K562 (cell line): ENCODE data around the gene ANO6. TPM values are rescaled to one million over a fixed set of nuclear protein-coding genes. Genes with fewer than 3 reads are reported as not detected.

Experiments
- ATAC-seq: fragments of 200-7000 bp; cut with Tn5 transposase; 3 replicates; pipeline ENCODE4 v1.9.1; 2020; ENCODE audit warnings: moderate library complexity
- BruUV-seq: library from RNA; stranded (reverse); fragments of 400-500 nt; replicated peaks from 2 replicates; lab custom pipeline; 2021; lab: Mats Ljungman, UMichigan
- CTCF ChIA-PET: fragments of 300-600 bp; formaldehyde crosslinking; extraction: SDS; loops from one replicate; lab custom pipeline; 2021; ENCODE audit warnings: low intra/inter-chr PET ratio; lab: Yijun Ruan, JAX
- POLR2A ChIA-PET: fragments of 300-600, 350-650 bp; sonication (Branson Sonifier 250); formaldehyde crosslinking; extraction: SDS; loops from one replicate; lab custom pipeline; 2021; ENCODE audit warnings: antibody characterized with exemption, inconsistent platforms; lab: Yijun Ruan, JAX
- DNase-seq, 4 experiments: peaks; one replicate each; pipeline versions ENCODE4 v3.0.0 to v3.0.0-alpha.2; 2011 to 2018; ENCODE audit warnings: low spot score in 3 of 4, mixed read lengths in 3 of 4; ENCODE audit errors: extremely low read depth in 1 of 4
- FAIRE-seq: peaks from 2 replicates; lab custom pipeline; 2011; peaks lifted over from hg19 to GRCh38; lab: Jason Lieb, UNC
- H2AFZ ChIP-seq: 2 replicates; pipeline ENCODE4 v1.6.0; 2011; ENCODE audit warnings: low read depth, low read length, control low read depth, inconsistent platforms
- H3K27ac ChIP-seq: fragments of 200-600 bp; 3 replicates; pipeline ENCODE4 v1.8.0; 2011; ENCODE audit warnings: low read depth, mild to moderate bottlenecking, control low read depth, inconsistent platforms, low read length, moderate library complexity, mixed read lengths; ENCODE audit errors: extremely low read depth
- H3K27me3 ChIP-seq, 2 experiments: fragments of 300-600 bp in 1 of 2; 2 replicates in 1 of 2; 3 replicates in 1 of 2; pipeline versions ENCODE4 v1.6.0 to v1.8.0; 2011; ENCODE audit warnings: inconsistent platforms in 2 of 2, low read length in 2 of 2, mild to moderate bottlenecking in 1 of 2, mixed read lengths in 1 of 2, moderate library complexity in 1 of 2; ENCODE audit not compliant: control insufficient read depth in 2 of 2, insufficient read depth in 2 of 2
- H3K36me3 ChIP-seq: fragments of 300-600 bp; 3 replicates; pipeline ENCODE4 v1.8.0; 2011; ENCODE audit warnings: mild to moderate bottlenecking, low read length, inconsistent platforms; ENCODE audit not compliant: control insufficient read depth, insufficient read depth
- H3K4me1 ChIP-seq, 2 experiments: fragments of 200-600 bp in 1 of 2; replicated peaks in 1 of 2; 2 replicates in 1 of 2; 3 replicates in 1 of 2; pipeline versions ENCODE4 v1.5.1 to v1.8.0; 2011; ENCODE audit warnings: inconsistent platforms in 2 of 2, low read length in 2 of 2, mild to moderate bottlenecking in 1 of 2, mixed read lengths in 1 of 2, moderate library complexity in 1 of 2; ENCODE audit not compliant: control insufficient read depth in 2 of 2, insufficient read depth in 2 of 2
- H3K4me2 ChIP-seq: 2 replicates; pipeline ENCODE4 v1.6.1; 2011; ENCODE audit warnings: low read length, control low read depth, inconsistent platforms, mixed read lengths; ENCODE audit not compliant: insufficient read depth
- H3K4me3 ChIP-seq: fragments of 200-600 bp; sonication (generic), shearing (Covaris generic); 2 replicates; pipeline ENCODE4 v1.5.1; 2016; ENCODE audit warnings: control low read depth, inconsistent platforms
- H3K79me2 ChIP-seq: fragments of 200-600 bp; 3 replicates; pipeline ENCODE4 v1.8.0; 2011; ENCODE audit warnings: low read length, inconsistent platforms; ENCODE audit not compliant: control insufficient read depth, insufficient read depth
- H3K9ac ChIP-seq, 2 experiments: 2 replicates each; pipeline versions ENCODE4 v1.6.0 to v1.6.1; 2011; ENCODE audit warnings: low read depth in 2 of 2, low read length in 2 of 2, control low read depth in 1 of 2, inconsistent platforms in 1 of 2, mild to moderate bottlenecking in 1 of 2, mixed read lengths in 1 of 2; ENCODE audit not compliant: insufficient read depth in 1 of 2
- H3K9me1 ChIP-seq: one replicate; pipeline ENCODE4 v1.6.0; 2011; ENCODE audit warnings: inconsistent platforms, mild to moderate bottlenecking, low read length, moderate library complexity; ENCODE audit not compliant: control insufficient read depth, insufficient read depth
- H3K9me3 ChIP-seq: replicated peaks from 2 replicates; pipeline ENCODE4 v1.5.1; 2011; ENCODE audit warnings: low read depth, low read length, inconsistent platforms; ENCODE audit not compliant: control insufficient read depth, insufficient read depth
- H4K20me1 ChIP-seq: replicated peaks from 2 replicates; pipeline ENCODE4 v1.6.1; 2011; ENCODE audit warnings: low read length, inconsistent platforms, mixed read lengths; ENCODE audit not compliant: control insufficient read depth, insufficient read depth
- ATF1 ChIP-seq, 2 experiments: fragments of 450-650 bp in 1 of 2; IDR thresholded peaks; 2 replicates each; pipeline ENCODE4 v1.6.1; 2016; ENCODE audit warnings: missing compliant biosample characterization in 1 of 2, missing genetic modification characterization in 1 of 2
- CGGBP1 ChIP-seq: fragments of 250-450 bp; sonication (Bioruptor Pico); IDR thresholded peaks from 2 replicates; pipeline ENCODE4 v1.9.0; 2021; ENCODE audit warnings: mild to moderate bottlenecking
- ETS1 ChIP-seq: conservative IDR thresholded peaks from 2 replicates; pipeline ENCODE4 v1.6.1; 2011; ENCODE audit warnings: low read depth, mild to moderate bottlenecking, low read length; ENCODE audit not compliant: control insufficient read depth
- GTF3C2 ChIP-seq: IDR thresholded peaks from 3 replicates; pipeline ENCODE4 v1.6.1; 2011; ENCODE audit warnings: borderline replicate concordance, mild to moderate bottlenecking, moderate library complexity; ENCODE audit not compliant: insufficient read length; ENCODE audit errors: extremely low read depth
- ILF3 ChIP-seq: fragments of 450-650 bp; IDR thresholded peaks from 2 replicates; pipeline ENCODE4 v1.6.1; 2018; ENCODE audit warnings: antibody characterized with exemption, mild to moderate bottlenecking, moderate library complexity, borderline replicate concordance
- NFRKB ChIP-seq: fragments of 450-650 bp; IDR thresholded peaks from 2 replicates; pipeline ENCODE4 v1.6.1; 2016; ENCODE audit warnings: low read depth
- POLR2G ChIP-seq: fragments of 200-400 bp; formaldehyde crosslinking; IDR thresholded peaks from 2 replicates; pipeline ENCODE4 v1.6.1; 2017; ENCODE audit warnings: low read depth, mild to moderate bottlenecking, antibody characterized with exemption, low read length, moderate library complexity
- PYGO2 ChIP-seq: fragments of 450-650 bp; IDR thresholded peaks from 2 replicates; pipeline ENCODE4 v1.6.1; 2016; ENCODE audit warnings: mild to moderate bottlenecking, missing genetic modification characterization, moderate library complexity, missing compliant biosample characterization
- SMARCE1 ChIP-seq: fragments of 450-650 bp; IDR thresholded peaks from 2 replicates; pipeline ENCODE4 v1.7.1; 2016; ENCODE audit warnings: mild to moderate bottlenecking
- USF2 ChIP-seq: sonication (generic); formaldehyde crosslinking; IDR thresholded peaks from 2 replicates; pipeline ENCODE4 v1.5.0; 2020; ENCODE audit warnings: missing genetic modification reagents
- ZNF347 ChIP-seq: fragments of 450-650 bp; formaldehyde crosslinking; IDR thresholded peaks from 2 replicates; pipeline ENCODE4 v1.4.0; 2020; ENCODE audit warnings: low read depth, mild to moderate bottlenecking, moderate library complexity
- ZNF436 ChIP-seq: fragments of 250-450, 450-650 bp; sonication (Bioruptor Pico); formaldehyde crosslinking; IDR thresholded peaks from 2 replicates; pipeline ENCODE4 v1.7.0; 2020; ENCODE audit warnings: mild to moderate bottlenecking
- ZNF696 ChIP-seq: fragments of 250-450 bp; sonication (Bioruptor Pico); conservative IDR thresholded peaks from 2 replicates; pipeline ENCODE4 v1.4.0; 2020; ENCODE audit warnings: mild to moderate bottlenecking, moderate library complexity
- WGBS: fragments of 100-300 bp; shearing (Covaris generic); methylation state at CpG from one replicate; pipeline ENCODE4 v1.1.6; 2016; ENCODE audit warnings: low coverage, mixed read lengths; ENCODE audit not compliant: insufficient coverage; ENCODE audit errors: missing lambda C conversion rate; 5-methylcytosine and 5-hydroxymethylcytosine counted together
- in situ Hi-C: fragments of 300-500 bp; cut with MboI; formaldehyde crosslinking; loops from 4 replicates; pipeline ENCODE4 v1.15.0; 2018; ENCODE audit warnings: inconsistent platforms, mixed read lengths
- intact Hi-C: fragments of 100-400 bp; cut with micrococcal nuclease; formaldehyde crosslinking; loops from 2 replicates; pipeline ENCODE4 v1.14.2; 2022
- polyA plus RNA-seq, 8 experiments: library from polyadenylated mRNA; depleted of rRNA in 4 of 8; stranded (reverse) in 5 of 8; unstranded in 3 of 8; fragments of >200 nt; fragmentation: Nextera tagmentation in 2 of 8; fragmentation: Illumina TruSeq in 1 of 8; extraction: Ambion mirVana in 2 of 8; extraction: Trizol in 1 of 8; gene quantifications; 2 replicates each; pipeline versions ENCODE4 v1.2.1 to v1.2.3, GENCODE V29; 2011 to 2014; ENCODE audit warnings: inconsistent platforms in 1 of 8, missing spikeins in 1 of 8
- total RNA-seq, 7 experiments: library from RNA; depleted of rRNA in 6 of 7; stranded (reverse); fragments of >200 nt in 6 of 7; fragmentation: Illumina TruSeq in 2 of 7; extraction: Trizol in 2 of 7; gene quantifications; 2 replicates each; pipeline versions ENCODE4 v1.2.1 to v1.2.3, GENCODE V29; 2011 to 2021; ENCODE audit warnings: low replicate concordance in 1 of 7

ANO6 gene
- total and polyA plus RNA-seq, 9 of the 15 experiments (the other 6 are each of a cell fraction or from before 2014, with no cell fraction given), result 3.5 to 24.7 (median 20.3) TPM

- no peak for TF ChIP-seq POLR2G
Measured at GRCh38 chr12:45356822-45357538, 141.1 kb downstream of the ANO6 start (continued).

GRCh38 chr12:45357539-45358417 is 141.9 kb downstream of the ANO6 start:
- H3K27ac ChIP-seq, result no peak overlapping the region
- H3K9ac ChIP-seq, result no peak overlapping the region
- peaks cover 0 to 8% of the 10 kb centered on the region in 2 experiments; a peak in 2 of 5 replicates for H3K4me1 ChIP-seq
- POLR2A ChIA-PET, result no interaction called here
- no peaks in the 10 kb centered on the region for H3K79me2 ChIP-seq
- no peak for ATAC-seq
- H3K4me2 ChIP-seq, result no peak overlapping the region
- BruUV-seq, result no TSS peak
- in situ Hi-C loops (no loop called here), intact Hi-C loops (no loop called here)
- no peaks in the 10 kb centered on the region for H3K27me3 ChIP-seq
- no peak overlapping the region for H3K4me3 ChIP-seq
- H2AFZ ChIP-seq, result no peak overlapping the region
- no peaks in the 10 kb centered on the region for H4K20me1 ChIP-seq
- no peaks in the 10 kb centered on the region for H3K9me1 ChIP-seq
- no peak for DNase-seq
- H3K36me3 ChIP-seq, result peaks cover 14% of the 10 kb centered on the region; the same call in 2 of the 3 replicates
- no peaks in the 10 kb centered on the region for H3K9me3 ChIP-seq
- WGBS, result 70% methylated on average over 4 of the region's 4 CpGs
- FAIRE-seq, result peak; percentile 15
- CTCF ChIA-PET, result no interaction called here
- TF ChIP-seq ATF1 (CRISPR knock-in tag; IDR thresholded peaks at IDR 0.05), result no peak
- no peak for TF ChIP-seq ATF1 (tag; IDR thresholded peaks at IDR 0.05)
- TF ChIP-seq SMARCE1, result no peak
- TF ChIP-seq ZNF347, result no peak
- no peak for TF ChIP-seq ETS1
- TF ChIP-seq PYGO2, result no peak
- TF ChIP-seq ZNF436 (CRISPR knock-in tag), result no peak
- TF ChIP-seq ZNF696 (CRISPR knock-in tag), result no peak
- TF ChIP-seq USF2 (CRISPR knock-in tag), result no peak
- no peak for TF ChIP-seq CGGBP1 (CRISPR knock-in tag)
- TF ChIP-seq GTF3C2, result no peak
- TF ChIP-seq NFRKB, result no peak
- TF ChIP-seq ILF3, result no peak
